Ramos (cell line): Measurements from ENCODE around the gene COMMD2.

Source experiments
- in situ Hi-C: fragments of 300-500 bp; cut with MboI; formaldehyde crosslinking; loops from one replicate; pipeline ENCODE4 v1.14.3; 2022; ENCODE audit warnings: low sequenced_read_pairs; ENCODE audit not compliant: unreplicated experiment

The COMMD2 gene

DNA sequence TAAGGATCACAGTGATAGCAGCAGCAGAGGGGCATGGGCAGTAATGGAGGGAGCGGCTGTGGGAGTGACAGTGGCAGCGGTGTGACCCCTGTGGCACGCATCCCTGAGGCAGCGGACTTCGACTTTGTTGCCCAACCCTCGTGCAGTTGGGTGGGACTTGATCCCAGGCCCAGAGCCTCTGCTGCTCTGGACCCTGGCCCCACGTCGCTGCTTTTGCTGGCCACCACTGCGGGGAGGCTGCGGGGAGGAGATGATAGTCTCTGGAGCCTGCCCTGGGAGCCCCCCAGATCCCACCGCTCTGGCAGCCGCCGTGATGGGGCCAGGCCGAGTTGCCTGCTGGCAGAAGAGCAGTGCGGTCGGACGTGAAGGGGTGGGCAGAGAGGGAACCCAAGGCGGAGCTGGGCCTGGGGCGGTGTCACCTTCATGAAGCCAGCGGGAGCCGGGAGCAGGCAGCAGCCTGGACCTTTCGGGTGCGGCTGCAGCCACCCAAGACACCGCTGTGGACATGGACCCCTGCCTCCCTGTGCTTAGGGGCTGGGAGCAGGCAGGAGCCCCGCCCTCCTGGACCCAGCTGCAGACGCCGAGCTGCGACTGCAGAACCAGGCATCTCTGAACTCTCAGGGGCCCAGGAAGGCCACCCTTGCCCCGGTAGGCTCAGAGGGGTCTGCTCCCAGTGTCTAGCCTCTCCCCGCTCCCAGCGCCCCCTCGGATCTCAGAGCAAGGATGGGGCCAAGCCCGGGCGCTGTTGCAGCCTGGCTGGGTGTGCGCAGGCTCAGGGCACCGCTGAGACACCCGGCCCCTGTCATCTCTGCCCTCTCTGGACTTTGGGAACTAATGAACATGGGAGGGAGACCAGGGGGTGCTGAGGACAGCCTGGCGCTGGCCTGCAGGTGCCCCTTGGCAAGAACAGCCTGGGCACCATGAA, 38.3 kb downstream of the COMMD2 start:
- in situ Hi-C loops = no loop called here

DNA sequence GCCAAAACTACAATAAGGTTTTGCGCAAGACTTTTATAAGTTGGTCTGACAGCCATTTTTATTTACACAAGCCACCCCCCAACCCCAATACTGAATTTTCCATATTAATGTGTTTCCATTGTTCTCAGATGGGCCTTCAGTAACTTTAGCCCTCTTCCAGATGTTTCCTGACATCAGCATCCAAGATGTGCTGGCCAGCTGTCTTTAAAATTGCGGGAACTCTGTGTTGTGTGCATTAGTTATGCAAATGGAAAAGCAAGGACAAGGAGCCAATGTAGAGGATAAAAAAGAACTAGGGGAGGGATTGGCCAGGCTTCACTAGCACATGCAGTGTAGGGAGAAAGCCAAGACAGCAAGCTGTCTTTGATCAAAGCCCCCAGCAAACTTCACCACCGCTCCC, 45.4 kb downstream of the COMMD2 start:
- in situ Hi-C loops = no loop called here

DNA sequence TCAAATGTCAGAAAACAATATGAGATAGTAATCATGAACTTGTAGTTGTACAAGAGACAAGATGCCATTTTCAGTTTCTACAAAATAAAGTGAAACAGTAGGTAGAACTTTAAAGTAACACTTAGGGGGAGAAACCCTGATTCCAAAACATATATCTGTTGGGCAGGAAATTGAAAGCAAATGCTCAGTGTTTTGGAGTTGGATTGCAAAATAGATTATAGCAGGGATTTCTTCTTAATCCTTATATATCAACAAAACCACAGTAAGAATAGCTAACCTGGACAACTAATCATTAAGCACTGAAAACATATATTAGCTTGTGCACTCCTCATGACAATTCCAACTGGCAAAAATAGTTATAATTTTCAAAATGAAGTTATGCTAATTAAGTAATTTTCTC, 46.9 kb downstream of the COMMD2 start:
- in situ Hi-C loops = no loop called here

DNA sequence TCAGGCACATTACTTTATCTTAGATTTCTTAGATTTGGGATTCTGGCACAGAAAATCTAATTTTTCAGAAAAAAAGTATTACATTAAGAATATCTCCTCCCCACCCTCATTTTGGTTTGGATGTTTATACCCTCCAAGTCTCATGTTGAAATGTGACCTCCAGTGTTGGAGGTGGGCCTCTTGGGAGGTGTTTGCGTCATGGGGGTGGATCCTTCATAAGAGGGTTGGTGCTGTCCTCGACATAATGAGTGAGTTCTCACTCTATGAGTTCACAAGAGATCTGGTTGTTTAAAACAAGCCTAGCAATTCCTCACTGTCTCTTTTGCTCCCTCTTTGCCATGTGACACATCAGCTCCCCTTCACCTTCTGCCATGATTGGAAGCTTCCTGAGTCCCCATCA, 48.8 kb downstream of the COMMD2 start:
- in situ Hi-C loops = no loop called here

DNA sequence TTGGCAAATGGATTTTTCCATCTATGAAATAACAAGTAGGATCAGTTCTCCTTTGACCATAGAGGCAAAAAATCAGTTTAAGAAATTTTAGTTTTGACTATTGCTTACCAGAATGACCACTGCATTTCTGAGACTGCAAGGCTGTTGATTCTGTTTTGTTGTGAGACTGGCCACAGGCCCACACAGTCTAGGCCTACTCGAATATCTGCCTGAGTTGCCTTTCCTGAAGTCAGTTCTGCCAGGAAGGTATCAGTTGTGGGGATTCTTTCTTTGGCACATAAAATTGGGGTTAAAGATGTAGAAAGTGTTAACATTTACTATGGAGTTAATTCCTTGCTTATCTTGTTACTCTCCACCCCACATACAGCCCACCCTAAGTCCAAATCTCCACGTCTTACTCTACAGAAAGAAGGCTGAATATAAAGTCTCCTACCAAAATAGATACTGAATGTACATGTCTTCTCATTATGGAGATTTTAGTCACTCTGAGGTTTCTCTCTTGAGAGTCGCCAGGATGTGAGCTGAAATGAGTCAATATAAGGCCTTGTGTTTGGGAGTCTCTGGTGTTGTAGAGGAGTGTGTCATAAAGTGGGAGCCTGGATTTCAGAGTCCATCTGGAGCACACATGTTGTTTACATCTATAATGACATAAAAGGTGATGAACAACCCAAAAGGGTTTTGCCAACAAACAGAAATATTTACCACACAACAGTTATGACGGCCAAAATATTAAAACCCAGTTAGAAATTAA, 49.4 kb downstream of the COMMD2 start:
- in situ Hi-C loops = no loop called here

DNA sequence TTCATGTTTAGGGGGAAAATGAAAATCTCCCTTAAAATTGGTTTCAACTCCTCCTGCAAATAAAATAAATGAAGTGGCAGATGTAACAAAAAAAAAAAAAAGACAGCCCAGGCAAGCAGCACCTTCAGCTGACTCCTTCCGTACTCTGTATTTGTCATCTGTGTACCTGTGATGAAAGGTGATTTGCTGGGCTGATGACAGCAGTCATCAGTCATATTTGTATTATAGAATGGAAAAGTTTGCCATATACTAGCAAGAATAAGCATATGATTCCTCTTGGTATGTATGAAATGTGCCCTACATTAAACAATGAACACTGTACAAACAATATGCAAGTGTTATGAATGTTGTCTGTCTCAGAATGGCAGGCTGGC, 50.3 kb downstream of the COMMD2 start:
- in situ Hi-C loops = no loop called here

DNA sequence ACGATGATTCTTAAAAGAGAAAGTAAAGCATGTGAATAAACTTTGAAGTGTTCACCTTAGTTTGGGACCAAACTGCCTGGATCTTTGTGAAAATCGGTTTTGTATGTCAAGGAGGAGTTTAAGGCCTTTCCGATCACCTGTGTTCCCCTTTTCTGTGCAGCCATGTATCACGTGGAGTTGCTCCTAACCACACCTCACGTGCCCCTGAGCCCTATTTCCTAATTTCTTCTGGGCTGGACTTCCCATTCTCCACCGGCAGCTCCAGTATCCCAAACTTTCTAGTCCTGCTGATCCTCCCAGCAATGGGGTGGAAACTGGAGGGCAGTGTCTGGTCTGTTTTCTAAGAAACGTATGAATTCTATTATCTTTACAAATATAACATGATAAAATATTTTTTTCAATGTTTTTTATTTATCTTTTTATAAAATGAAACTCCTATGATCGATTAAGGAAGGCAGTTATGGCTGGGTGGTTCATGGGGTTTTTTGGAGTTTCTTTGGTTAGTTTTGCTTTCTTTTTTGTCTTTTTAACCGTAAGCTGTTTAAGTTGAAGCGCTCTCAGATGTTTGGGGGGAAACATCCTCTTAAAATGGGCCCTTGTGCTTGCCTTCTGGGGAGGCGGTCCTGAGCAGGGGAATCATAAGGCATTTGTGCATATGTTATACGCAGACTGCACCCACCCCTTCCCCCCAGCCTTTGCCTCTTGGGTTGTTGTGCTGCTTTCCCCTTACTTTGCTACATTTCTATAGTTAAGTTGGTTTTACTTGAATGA, 50.9 kb downstream of the COMMD2 start:
- in situ Hi-C loops = no loop called here
